Activated naive CD4-positive, alpha-beta T cell treated with anti-CD3 and anti-CD28 coated beads for 36 hours (primary cell): ENCODE measurements around the gene WNT11. TPM values are rescaled to one million over a fixed set of nuclear protein-coding genes. Genes with fewer than 3 reads are reported as not detected.

ENCODE experiments used
- CTCF ChIA-PET: fragments of 350-600 bp; sonication (Branson Sonifier 250); formaldehyde crosslinking; loops from one replicate; lab custom pipeline; 2021; ENCODE audit warnings: antibody characterized with exemption; lab: Charles Lee
- DNase-seq: peaks from one replicate; pipeline ENCODE4 v3.0.0-alpha.2; 2020
- H3K27ac Mint-ChIP-seq: one replicate; pipeline ENCODE4 v1.8.0; 2021; ENCODE audit warnings: mild to moderate bottlenecking, mixed read lengths
- H3K27me3 Mint-ChIP-seq: one replicate; pipeline ENCODE4 v1.8.0; 2021; ENCODE audit warnings: low read depth, mixed read lengths
- H3K36me3 Mint-ChIP-seq: one replicate; pipeline ENCODE4 v1.8.0; 2021; ENCODE audit warnings: low read depth, mixed read lengths
- H3K4me1 Mint-ChIP-seq: one replicate; pipeline ENCODE4 v1.8.0; 2021; ENCODE audit warnings: low read depth, mixed read lengths
- H3K4me3 Mint-ChIP-seq: one replicate; pipeline ENCODE4 v1.8.0; 2021; ENCODE audit warnings: mild to moderate bottlenecking, moderate library complexity, mixed read lengths
- H3K9me3 Mint-ChIP-seq: one replicate; pipeline ENCODE4 v1.8.0; 2021; ENCODE audit warnings: mixed read lengths
- intact Hi-C: fragments of 100-400 bp; cut with micrococcal nuclease; formaldehyde crosslinking; loops from one replicate; pipeline ENCODE4 v1.15.1; 2023
- total RNA-seq, 2 experiments: library from RNA; stranded (reverse); gene quantifications; one replicate each; pipeline ENCODE4 v1.2.3, GENCODE V29; 2021

WNT11 gene
- total RNA-seq, 2 experiments from 2014 or later: not detected

DNA sequence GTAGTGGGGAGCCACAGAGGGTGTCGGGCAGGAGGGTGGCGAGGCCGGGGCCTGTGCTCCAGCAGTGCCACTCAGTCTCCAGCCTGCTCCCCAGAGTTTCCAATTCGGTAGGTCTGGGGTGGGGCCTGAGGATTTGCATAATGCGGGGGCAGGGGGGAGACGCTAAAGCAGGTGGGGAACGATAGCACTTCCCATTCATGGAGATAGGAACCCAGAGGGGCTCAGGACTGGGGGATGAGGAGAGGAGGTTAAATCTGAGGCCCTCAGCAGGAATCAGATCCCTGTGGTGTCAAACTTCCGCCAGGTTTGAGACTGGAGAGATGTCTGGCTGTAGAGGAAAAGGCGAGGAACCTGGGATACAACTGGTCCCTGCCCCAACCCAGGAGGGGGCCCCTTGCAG lies 29.8 kb downstream of the WNT11 start:
- Mint-ChIP-seq H3K36me3 (no peaks in the 10 kb centered on the region), H3K27ac (no peak overlapping the region), H3K4me1 (no peaks in the 10 kb centered on the region), H3K27me3 (no peaks in the 10 kb centered on the region), H3K9me3 (no peaks in the 10 kb centered on the region), H3K4me3 (no peak overlapping the region)
- CTCF ChIA-PET: interaction anchor here (1.6 kb wide), 1 partner anchor 24 kb away, joined by 5 read pairs; no protein-coding TSS in a partner anchor
- intact Hi-C loops: no loop called here
- no peak for DNase-seq

DNA sequence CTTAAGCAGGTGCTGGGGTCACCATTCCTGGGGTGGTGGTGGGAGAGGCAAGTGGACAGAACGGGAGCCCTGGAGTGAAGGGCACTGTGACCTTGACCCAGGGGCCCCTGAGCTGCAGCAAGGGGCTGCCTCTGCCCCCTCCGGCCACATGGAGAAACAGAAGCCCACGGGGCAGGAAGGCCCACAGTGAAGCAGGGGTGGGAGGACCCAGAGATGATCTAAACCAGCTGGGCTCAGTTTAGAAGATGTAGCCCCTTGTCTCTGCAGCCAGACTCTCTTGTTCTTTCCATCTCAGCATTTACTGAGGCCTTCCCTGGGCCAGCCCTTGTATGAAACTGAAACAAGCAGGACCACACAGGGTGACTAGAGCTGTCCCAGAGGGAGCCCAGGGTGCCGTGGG lies 30.5 kb downstream of the WNT11 start:
- Mint-ChIP-seq H3K4me1 (no peaks in the 10 kb centered on the region), H3K9me3 (no peaks in the 10 kb centered on the region), H3K36me3 (no peaks in the 10 kb centered on the region), H3K4me3 (no peak overlapping the region), H3K27me3 (no peaks in the 10 kb centered on the region), H3K27ac (no peak overlapping the region)
- intact Hi-C loops: no loop called here
- CTCF ChIA-PET: interaction anchor here (1.6 kb wide), 1 partner anchor 24 kb away, joined by 5 read pairs; no protein-coding TSS in a partner anchor
- DNase-seq: no peak

DNA sequence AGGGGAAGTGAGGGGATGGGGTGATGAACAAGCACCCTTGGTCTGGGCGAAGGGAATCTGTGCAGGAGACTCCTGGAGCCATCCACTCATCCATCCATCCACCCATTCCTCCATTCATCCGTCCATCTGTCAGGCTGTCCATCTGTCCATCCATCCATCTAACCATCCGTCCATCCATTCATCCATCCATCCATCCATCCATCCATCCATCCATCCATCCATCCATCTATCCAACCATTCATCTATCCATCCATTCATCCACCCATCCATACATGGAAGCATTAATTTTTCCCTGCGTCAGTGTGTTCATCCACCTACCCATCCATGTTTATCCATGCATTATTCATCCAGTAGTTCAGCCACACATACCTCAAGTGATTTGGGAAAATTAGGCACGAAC lies 32.0 kb downstream of the WNT11 start:
- Mint-ChIP-seq H3K4me3 (no peak overlapping the region), H3K36me3 (no peaks in the 10 kb centered on the region), H3K27ac (no peak overlapping the region), H3K4me1 (no peaks in the 10 kb centered on the region), H3K27me3 (no peaks in the 10 kb centered on the region), H3K9me3 (no peaks in the 10 kb centered on the region)
- intact Hi-C loops: no loop called here
- CTCF ChIA-PET: no interaction called here
- no peak for DNase-seq

DNA sequence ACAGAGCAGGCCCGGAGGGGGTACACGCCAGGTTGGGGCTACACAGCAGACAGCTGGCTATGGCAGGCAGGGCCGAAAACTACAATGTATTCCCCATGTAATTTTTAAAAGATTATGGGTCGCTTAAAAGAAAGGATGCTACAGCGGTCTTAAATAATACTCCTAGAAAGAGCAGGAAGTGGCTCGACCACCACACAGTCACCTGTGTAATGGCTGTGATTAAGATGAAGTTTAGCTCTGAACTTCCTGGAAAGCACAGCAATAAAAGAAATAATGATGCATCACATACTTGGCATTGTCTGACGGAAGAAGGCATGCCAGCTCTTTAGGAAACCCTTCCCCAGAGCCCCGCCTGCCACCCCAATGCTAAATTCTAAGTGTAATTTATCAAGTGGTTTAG lies 32.6 kb downstream of the WNT11 start:
- CTCF ChIA-PET: no interaction called here
- intact Hi-C loops: no loop called here
- no peaks in the 10 kb centered on the region for H3K27me3 Mint-ChIP-seq
- DNase-seq: no peak
- no peaks in the 10 kb centered on the region for H3K9me3 Mint-ChIP-seq
- H3K27ac Mint-ChIP-seq: no peak overlapping the region
- H3K4me1 Mint-ChIP-seq: no peaks in the 10 kb centered on the region
- H3K36me3 Mint-ChIP-seq: no peaks in the 10 kb centered on the region
- no peak overlapping the region for H3K4me3 Mint-ChIP-seq

DNA sequence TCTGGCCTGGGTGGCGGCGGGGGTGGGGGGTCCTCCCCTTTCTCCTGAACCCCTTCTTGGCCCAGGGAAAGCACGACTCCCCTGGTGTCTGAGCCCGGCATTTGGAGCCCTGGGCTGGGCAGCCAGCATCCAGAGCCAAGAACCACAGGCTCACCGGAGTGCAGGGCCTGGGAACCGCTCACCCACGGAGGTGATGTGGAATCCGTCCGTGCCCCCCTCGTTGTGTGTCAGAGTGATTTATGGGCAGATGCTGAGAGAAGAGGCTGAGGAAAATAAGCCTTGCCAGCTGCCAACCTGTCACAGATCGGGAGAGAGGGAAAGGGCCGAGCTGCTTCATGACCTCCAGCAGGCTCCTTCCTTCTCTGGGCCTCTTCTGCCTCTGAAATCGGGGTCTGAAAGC lies 33.7 kb downstream of the WNT11 start:
- DNase-seq: no peak
- no peaks in the 10 kb centered on the region for H3K36me3 Mint-ChIP-seq
- H3K4me1 Mint-ChIP-seq: no peaks in the 10 kb centered on the region
- no peak overlapping the region for H3K27ac Mint-ChIP-seq
- no peaks in the 10 kb centered on the region for H3K9me3 Mint-ChIP-seq
- no peak overlapping the region for H3K4me3 Mint-ChIP-seq
- H3K27me3 Mint-ChIP-seq: no peaks in the 10 kb centered on the region
- intact Hi-C loops: no loop called here
- CTCF ChIA-PET: no interaction called here

DNA sequence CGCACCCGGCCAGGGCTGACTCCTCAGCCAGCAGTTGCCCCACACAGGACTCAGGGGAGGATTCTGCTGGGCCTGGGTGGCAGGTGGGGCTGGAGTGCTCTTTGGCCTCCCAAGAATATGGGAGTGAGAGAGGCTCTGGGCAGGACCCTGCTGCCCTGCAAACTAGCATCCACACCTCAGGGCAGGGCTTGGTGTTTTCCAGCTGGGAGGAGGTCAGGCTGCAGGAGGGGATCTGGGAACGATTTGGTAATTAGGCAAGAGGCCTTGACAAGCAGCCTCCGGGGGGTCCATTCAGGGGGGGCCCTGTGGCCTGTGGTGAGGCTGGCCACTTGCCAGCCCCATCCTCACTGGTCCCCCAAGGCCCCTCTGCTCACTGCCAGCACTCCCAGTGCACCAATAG lies 35.8 kb downstream of the WNT11 start:
- CTCF ChIA-PET: interaction anchor here (1.3 kb wide), 1 partner anchor 369 kb away, joined by 3 read pairs; no protein-coding TSS in a partner anchor
- no peak overlapping the region for H3K4me3 Mint-ChIP-seq

DNA sequence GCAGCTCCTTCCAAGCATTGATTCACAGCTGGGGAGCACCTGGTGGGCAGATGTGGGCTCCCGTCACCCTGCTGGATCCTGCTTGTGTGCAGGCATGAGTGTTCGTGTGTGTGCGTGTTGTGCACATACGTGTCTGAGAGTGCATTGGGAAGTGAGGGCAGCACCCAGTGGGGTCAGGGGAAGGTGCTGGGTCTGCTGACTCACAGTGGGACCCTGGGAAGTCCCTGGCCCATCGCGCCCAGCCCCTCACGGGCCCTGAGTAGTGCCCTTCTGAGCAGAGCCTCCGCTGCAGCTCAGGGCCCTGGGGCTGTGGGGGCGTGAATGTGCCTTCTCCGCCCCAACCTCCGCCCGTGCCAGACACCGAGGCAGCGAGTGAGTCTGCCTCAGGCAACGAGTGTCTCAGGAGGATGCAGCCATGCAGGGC lies 36.8 kb downstream of the WNT11 start:
- Mint-ChIP-seq H3K4me1 (no peaks in the 10 kb centered on the region), H3K9me3 (no peaks in the 10 kb centered on the region), H3K27me3 (no peaks in the 10 kb centered on the region), H3K27ac (no peak overlapping the region), H3K4me3 (no peak overlapping the region), H3K36me3 (no peaks in the 10 kb centered on the region)
- CTCF ChIA-PET: no interaction called here
- intact Hi-C loops: no loop called here
- no peak for DNase-seq

More for the DNA sequence above, 35.8 kb downstream of the WNT11 start:
- Mint-ChIP-seq H3K36me3 (no peaks in the 10 kb centered on the region), H3K4me1 (no peaks in the 10 kb centered on the region), H3K27ac (no peak overlapping the region), H3K9me3 (no peaks in the 10 kb centered on the region), H3K27me3 (no peaks in the 10 kb centered on the region)
- no peak for DNase-seq
- intact Hi-C loops: no loop called here

DNA sequence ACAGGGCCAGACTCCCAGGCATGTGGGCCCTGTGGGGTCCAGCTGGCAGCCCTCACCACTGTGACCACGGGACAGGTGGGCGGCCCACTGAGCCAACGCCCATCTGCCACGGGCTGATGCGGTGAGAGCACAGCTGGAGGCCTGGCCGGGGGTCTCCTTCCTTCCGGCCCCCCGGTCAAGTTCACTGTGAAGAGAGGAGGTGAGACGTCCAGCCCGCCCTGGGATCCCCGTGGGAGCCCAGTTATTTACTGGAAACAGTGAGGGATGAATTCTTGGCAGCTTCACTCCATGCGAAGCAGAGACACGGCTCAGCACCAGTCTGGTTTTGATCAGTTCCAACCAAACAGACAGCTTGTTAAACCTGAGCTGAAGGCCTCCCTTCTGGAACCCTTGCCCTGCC lies 38.7 kb downstream of the WNT11 start:
- H3K9me3 Mint-ChIP-seq: no peaks in the 10 kb centered on the region
- H3K27ac Mint-ChIP-seq: no peak overlapping the region
- H3K36me3 Mint-ChIP-seq: no peaks in the 10 kb centered on the region
- intact Hi-C loops: no loop called here
- H3K27me3 Mint-ChIP-seq: no peaks in the 10 kb centered on the region
- H3K4me1 Mint-ChIP-seq: no peaks in the 10 kb centered on the region
- no peak overlapping the region for H3K4me3 Mint-ChIP-seq
- CTCF ChIA-PET: no interaction called here
- no peak for DNase-seq

DNA sequence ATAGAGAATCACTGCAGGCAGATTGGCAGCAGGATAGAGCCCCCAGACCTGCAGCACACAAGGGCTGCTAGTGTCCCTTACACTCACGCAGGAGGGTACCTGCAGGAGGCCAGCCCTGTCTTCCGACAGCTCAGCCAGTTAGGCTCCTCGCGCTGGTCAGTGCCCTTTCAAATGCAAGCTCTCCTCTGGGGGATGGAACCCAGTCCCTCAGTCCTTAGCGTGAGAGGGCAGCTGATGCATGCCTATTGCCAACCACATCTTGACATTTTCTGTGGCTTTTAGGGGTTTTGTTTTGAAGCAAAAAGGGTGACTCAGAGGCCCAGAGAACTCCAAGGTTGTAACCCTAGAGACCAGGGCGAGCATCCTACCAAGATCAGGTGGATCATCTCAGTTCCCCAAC lies 40.0 kb downstream of the WNT11 start:
- DNase-seq: peak; percentile 11
- Mint-ChIP-seq H3K36me3 (no peaks in the 10 kb centered on the region), H3K4me3 (no peak overlapping the region), H3K27me3 (no peaks in the 10 kb centered on the region), H3K27ac (no peak overlapping the region), H3K4me1 (no peaks in the 10 kb centered on the region), H3K9me3 (no peaks in the 10 kb centered on the region)
- CTCF ChIA-PET: interaction anchor here (1.1 kb wide), 1 partner anchor 14 kb away, joined by 5 read pairs; no protein-coding TSS in a partner anchor
- intact Hi-C loops: no loop called here

DNA sequence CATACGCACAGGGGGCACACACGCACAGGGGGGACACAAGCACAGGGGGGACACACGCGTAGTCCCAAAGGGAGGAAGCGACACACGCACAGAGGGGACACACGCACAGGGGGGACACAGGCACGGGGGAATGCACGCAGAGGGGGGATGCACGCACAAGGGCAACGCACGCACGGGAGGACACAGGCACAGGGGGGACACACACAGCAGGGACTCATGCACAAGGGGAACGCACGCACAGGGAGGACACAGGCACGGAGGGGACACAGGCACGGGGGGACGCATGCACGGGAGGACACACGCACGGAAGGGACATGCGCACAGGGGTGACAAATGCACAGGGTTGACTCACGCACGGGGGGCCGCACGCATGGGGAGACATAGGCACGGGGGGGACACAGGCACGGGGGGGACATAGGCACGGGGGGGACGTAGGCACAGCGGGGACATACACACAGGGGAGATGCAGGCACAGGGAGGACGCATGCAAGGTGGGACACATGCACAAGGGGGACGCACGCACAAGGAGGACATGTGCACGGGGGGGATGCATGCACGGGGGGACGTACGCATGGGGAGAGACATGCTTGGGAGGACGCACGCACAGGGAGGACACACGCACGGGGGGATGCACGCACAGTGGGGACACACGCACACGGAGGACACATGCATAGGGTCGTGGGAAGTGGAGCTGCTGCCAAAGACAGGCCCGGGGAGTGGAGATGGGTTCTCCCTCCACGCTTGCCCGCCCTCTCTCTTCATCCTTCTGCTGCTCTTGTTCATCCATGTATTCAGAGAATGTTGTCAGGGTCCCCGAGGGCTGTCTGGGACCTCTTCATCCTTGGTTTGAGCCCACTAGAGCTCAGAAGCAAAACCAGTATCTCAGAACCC lies 41.2 kb downstream of the WNT11 start:
- CTCF ChIA-PET: no interaction called here
- no peak overlapping the region for H3K27ac Mint-ChIP-seq
- H3K36me3 Mint-ChIP-seq: no peaks in the 10 kb centered on the region
- H3K4me3 Mint-ChIP-seq: no peak overlapping the region
- H3K4me1 Mint-ChIP-seq: no peaks in the 10 kb centered on the region
- no peaks in the 10 kb centered on the region for H3K9me3 Mint-ChIP-seq
- intact Hi-C loops: no loop called here
- H3K27me3 Mint-ChIP-seq: no peaks in the 10 kb centered on the region
- no peak for DNase-seq

DNA sequence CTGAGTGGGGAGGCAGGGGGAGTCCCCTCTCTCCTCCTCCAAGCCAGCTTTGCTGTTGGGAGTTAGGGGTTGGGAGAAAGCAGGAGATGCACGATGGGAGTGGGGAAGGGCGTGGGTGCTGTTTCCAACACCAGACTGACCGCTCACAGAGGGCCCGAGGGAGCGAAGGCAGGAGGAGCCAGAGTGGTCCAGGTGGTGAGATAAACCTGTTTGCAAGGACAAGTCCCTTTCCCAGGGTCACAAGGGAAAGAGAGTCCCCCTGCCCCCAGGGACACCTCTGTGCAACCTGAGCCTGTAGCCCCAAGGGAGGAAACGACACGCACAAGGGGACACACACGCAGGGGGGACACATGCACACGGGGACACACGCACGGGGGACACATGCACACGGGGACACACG lies 42.2 kb downstream of the WNT11 start:
- Mint-ChIP-seq H3K27me3 (no peaks in the 10 kb centered on the region), H3K27ac (no peak overlapping the region), H3K9me3 (no peaks in the 10 kb centered on the region), H3K4me1 (no peaks in the 10 kb centered on the region), H3K4me3 (no peak overlapping the region), H3K36me3 (no peaks in the 10 kb centered on the region)
- intact Hi-C loops: no loop called here
- CTCF ChIA-PET: no interaction called here
- DNase-seq: no peak

DNA sequence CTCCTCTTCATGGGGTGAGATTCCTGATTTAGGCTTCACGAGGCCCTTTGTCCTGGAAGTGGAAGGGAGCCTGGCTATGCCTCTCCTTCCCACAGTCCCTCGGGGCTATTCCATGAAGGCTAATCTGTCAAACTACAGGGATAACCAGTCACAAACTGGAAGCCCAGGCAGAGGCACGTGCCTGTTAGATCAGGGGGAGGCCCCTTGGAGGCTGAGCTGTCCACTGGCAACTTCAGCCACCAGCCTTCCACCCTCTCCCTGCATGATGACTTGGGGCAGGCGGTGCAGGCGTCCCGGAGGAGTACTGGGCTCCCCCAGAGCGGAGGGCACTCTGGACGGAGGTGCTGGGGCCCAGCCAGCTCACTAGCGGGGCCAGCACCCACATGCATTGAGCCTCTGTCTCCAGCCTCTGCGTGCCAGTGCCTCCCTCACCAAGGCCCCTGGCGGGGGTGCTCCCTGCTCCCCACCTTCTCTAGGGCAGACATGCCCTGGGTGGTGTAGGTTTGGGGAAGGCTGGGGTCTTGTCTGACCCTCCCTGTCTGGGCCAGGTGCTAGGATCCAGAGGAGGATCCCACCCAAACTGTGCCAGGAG lies 42.9 kb downstream of the WNT11 start:
- Mint-ChIP-seq H3K27ac (no peak overlapping the region), H3K36me3 (no peaks in the 10 kb centered on the region), H3K4me3 (no peak overlapping the region), H3K27me3 (no peaks in the 10 kb centered on the region), H3K9me3 (no peaks in the 10 kb centered on the region), H3K4me1 (no peaks in the 10 kb centered on the region)
- intact Hi-C loops: no loop called here
- CTCF ChIA-PET: interaction anchor here (1.9 kb wide), 1 partner anchor 12 kb away, joined by 4 read pairs; no protein-coding TSS in a partner anchor
- no peak for DNase-seq
